Panc1 (cell line): ENCODE measurements around the gene TSNAX.

Source experiments
- CTCF ChIP-seq: fragments of 450-650 bp; IDR thresholded peaks from 2 replicates; pipeline ENCODE4 v1.5.1; 2017; ENCODE audit warnings: mild to moderate bottlenecking
- POLR2AphosphoS5 ChIP-seq: IDR thresholded peaks from 2 replicates; pipeline ENCODE4 v1.6.1; 2012; ENCODE audit warnings: mild to moderate bottlenecking, low read depth, low read length, moderate library complexity
- SIN3A ChIP-seq: IDR thresholded peaks from 2 replicates; pipeline ENCODE4 v1.6.1; 2012; ENCODE audit warnings: low read depth, mild to moderate bottlenecking, low read length, moderate library complexity, borderline replicate concordance; ENCODE audit not compliant: insufficient read depth
- TCF7L2 ChIP-seq: IDR thresholded peaks from 2 replicates; pipeline ENCODE4 v1.6.1; 2011; ENCODE audit warnings: mild to moderate bottlenecking, low read depth, low read length, inconsistent platforms
- TF ChIP-seq, protein P1 (sequence below), 2 experiments: IDR thresholded peaks; 2 replicates each; pipeline ENCODE4 v1.6.1; 2011 to 2012; ENCODE audit warnings: low read depth in 2 of 2, control low read depth in 1 of 2, low read length in 1 of 2, mild to moderate bottlenecking in 1 of 2, moderate library complexity in 1 of 2; ENCODE audit not compliant: insufficient read depth in 1 of 2

GRCh38 chr1:231580874-231581273 is 52.4 kb downstream of the TSNAX start:
- TF ChIP-seq CTCF (no peak), SIN3A (no peak), POLR2AphosphoS5 (no peak), TCF7L2 (no peak)
- TF ChIP-seq, protein P1, sequence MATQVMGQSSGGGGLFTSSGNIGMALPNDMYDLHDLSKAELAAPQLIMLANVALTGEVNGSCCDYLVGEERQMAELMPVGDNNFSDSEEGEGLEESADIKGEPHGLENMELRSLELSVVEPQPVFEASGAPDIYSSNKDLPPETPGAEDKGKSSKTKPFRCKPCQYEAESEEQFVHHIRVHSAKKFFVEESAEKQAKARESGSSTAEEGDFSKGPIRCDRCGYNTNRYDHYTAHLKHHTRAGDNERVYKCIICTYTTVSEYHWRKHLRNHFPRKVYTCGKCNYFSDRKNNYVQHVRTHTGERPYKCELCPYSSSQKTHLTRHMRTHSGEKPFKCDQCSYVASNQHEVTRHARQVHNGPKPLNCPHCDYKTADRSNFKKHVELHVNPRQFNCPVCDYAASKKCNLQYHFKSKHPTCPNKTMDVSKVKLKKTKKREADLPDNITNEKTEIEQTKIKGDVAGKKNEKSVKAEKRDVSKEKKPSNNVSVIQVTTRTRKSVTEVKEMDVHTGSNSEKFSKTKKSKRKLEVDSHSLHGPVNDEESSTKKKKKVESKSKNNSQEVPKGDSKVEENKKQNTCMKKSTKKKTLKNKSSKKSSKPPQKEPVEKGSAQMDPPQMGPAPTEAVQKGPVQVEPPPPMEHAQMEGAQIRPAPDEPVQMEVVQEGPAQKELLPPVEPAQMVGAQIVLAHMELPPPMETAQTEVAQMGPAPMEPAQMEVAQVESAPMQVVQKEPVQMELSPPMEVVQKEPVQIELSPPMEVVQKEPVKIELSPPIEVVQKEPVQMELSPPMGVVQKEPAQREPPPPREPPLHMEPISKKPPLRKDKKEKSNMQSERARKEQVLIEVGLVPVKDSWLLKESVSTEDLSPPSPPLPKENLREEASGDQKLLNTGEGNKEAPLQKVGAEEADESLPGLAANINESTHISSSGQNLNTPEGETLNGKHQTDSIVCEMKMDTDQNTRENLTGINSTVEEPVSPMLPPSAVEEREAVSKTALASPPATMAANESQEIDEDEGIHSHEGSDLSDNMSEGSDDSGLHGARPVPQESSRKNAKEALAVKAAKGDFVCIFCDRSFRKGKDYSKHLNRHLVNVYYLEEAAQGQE (IDR thresholded peaks at IDR 0.05; ENCODE audit: insufficient read depth in 1 of 2, low read depth in 2 of 2, low read length in 1 of 2), result no peak
